Measurements from ENCODE around the gene COCH.

GRCh38 chr14:30921788-30922187 is 47.4 kb downstream of the COCH start:
- TF ChIP-seq CTCF (IDR thresholded peaks at IDR 0.05; ENCODE audit: low read length) (no peak), EZH2phosphoT487 (IDR thresholded peaks at IDR 0.05; ENCODE audit: low read length) (no peak)

All from MM.1S (cell line).